Uterus (tissue), 4 donors: ENCODE data around the gene GLDC. TPM values are rescaled to one million over a fixed set of nuclear protein-coding genes. Genes with fewer than 3 reads are reported as not detected.

Experiments
- DNase-seq, 2 donors: peaks; one replicate each; pipeline ENCODE4 v3.0.0-alpha.2; 2019 to 2020
- H3K27ac ChIP-seq, 2 donors: fragments of 200-600 bp; sonication (generic); 1 replicate in 1 of 2; 2 replicates in 1 of 2; pipeline ENCODE4 v1.5.1; 2016 to 2018
- H3K27me3 ChIP-seq, 2 donors: fragments of 200-600 bp; sonication (generic); one replicate each; pipeline ENCODE4 v1.5.1; 2018 to 2019; ENCODE audit warnings: control low read depth in 1 of 2
- H3K36me3 ChIP-seq, 2 donors: fragments of 200-600 bp; sonication (generic); one replicate each; pipeline ENCODE4 v1.5.1; 2019; ENCODE audit warnings: control low read depth in 1 of 2
- H3K4me1 ChIP-seq, 2 donors: fragments of 200-600 bp; sonication (generic); one replicate each; pipeline ENCODE4 v1.5.1; 2018 to 2019; ENCODE audit warnings: control low read depth in 1 of 2
- H3K4me3 ChIP-seq, 2 donors: fragments of 200-600 bp; sonication (generic); 1 replicate in 1 of 2; 2 replicates in 1 of 2; pipeline ENCODE4 v1.5.1; 2018 to 2019; ENCODE audit warnings: mild to moderate bottlenecking in 1 of 2
- H3K9me3 ChIP-seq, 2 donors: fragments of 200-600 bp; sonication (generic); one replicate each; pipeline ENCODE4 v1.5.1; 2019; ENCODE audit warnings: control low read depth in 1 of 2
- CTCF ChIP-seq, 4 experiments: fragments of 200-600 bp in 2 of 4; fragments of 450-650 bp in 2 of 4; sonication (generic) in 2 of 4; IDR thresholded peaks; one replicate each; pipeline ENCODE4 v1.5.1; 2016 to 2019; ENCODE audit warnings: antibody characterized with exemption in 4 of 4, mild to moderate bottlenecking in 2 of 4, moderate library complexity in 1 of 4
- POLR2A ChIP-seq, 2 donors: fragments of 450-650 bp; IDR thresholded peaks; one replicate each; pipeline ENCODE4 v1.6.1; 2016; ENCODE audit warnings: antibody characterized with exemption in 2 of 2, mild to moderate bottlenecking in 1 of 2, moderate library complexity in 1 of 2
- intact Hi-C: fragments of 100-400 bp; cut with DNase I; formaldehyde crosslinking; loops from one replicate; pipeline ENCODE4 v1.15.1; 2023; ENCODE audit warnings: low total_unique reads
- total RNA-seq, 4 donors: library from RNA; depleted of rRNA in 3 of 4; stranded (reverse); fragments of >200 nt in 3 of 4; gene quantifications; one replicate each; pipeline versions ENCODE4 v1.1.0 to v1.2.4, GENCODE V29; 2014 to 2023
- donor health status: DM: yes; HTN: yes; CAD: no.

Gene GLDC
- total RNA-seq, 4 donors from 2014 or later, result 0.26 to 8.4 (median 0.79) TPM; not detected in 1

- Histone ChIP-seq H3K27ac (no peak overlapping the region), H3K4me1 (no peaks in the 10 kb centered on the region), H3K36me3 (no peaks in the 10 kb centered on the region), H3K27me3 (no peaks in the 10 kb centered on the region), H3K9me3 (no peaks in the 10 kb centered on the region), H3K4me3 (no peak overlapping the region)
- DNase-seq, result no peak
- TF ChIP-seq CTCF (IDR thresholded peaks at IDR 0.05) (no peak), POLR2A (IDR thresholded peaks at IDR 0.05) (no peak)
- intact Hi-C loops, result no loop called here
These were observed 25.2 kb downstream of the GLDC start for GRCh38 chr9:6620353-6620752.

GRCh38 chr9:6619909-6620308 lies 25.6 kb downstream of the GLDC start:
- no peaks in the 10 kb centered on the region for H3K36me3 ChIP-seq
- intact Hi-C loops, result no loop called here
- H3K4me3 ChIP-seq, result no peak overlapping the region
- TF ChIP-seq CTCF (IDR thresholded peaks at IDR 0.05) (no peak), POLR2A (IDR thresholded peaks at IDR 0.05) (no peak)
- no peaks in the 10 kb centered on the region for H3K9me3 ChIP-seq
- no peak for DNase-seq
- H3K4me1 ChIP-seq, result no peaks in the 10 kb centered on the region
- no peaks in the 10 kb centered on the region for H3K27me3 ChIP-seq
- H3K27ac ChIP-seq, result no peak overlapping the region

GRCh38 chr9:6616951-6617602 lies 28.5 kb downstream of the GLDC start:
- no peaks in the 10 kb centered on the region for H3K4me1 ChIP-seq
- H3K4me3 ChIP-seq, result no peak overlapping the region
- H3K27me3 ChIP-seq, result no peaks in the 10 kb centered on the region
- H3K36me3 ChIP-seq, result no peaks in the 10 kb centered on the region
- no peaks in the 10 kb centered on the region for H3K9me3 ChIP-seq
- intact Hi-C loops, result no loop called here
- no peak for TF ChIP-seq POLR2A (IDR thresholded peaks at IDR 0.05)
- TF ChIP-seq CTCF (IDR thresholded peaks at IDR 0.05), result no peak
- no peak overlapping the region for H3K27ac ChIP-seq
- no peak for DNase-seq

- H3K4me3 ChIP-seq, result no peak overlapping the region
- TF ChIP-seq CTCF (IDR thresholded peaks at IDR 0.05), result no peak
- no peak for TF ChIP-seq POLR2A (IDR thresholded peaks at IDR 0.05)
- H3K9me3 ChIP-seq, result no peaks in the 10 kb centered on the region
- no peaks in the 10 kb centered on the region for H3K27me3 ChIP-seq
- H3K27ac ChIP-seq, result no peak overlapping the region
- intact Hi-C loops, result no loop called here
- H3K4me1 ChIP-seq, result no peaks in the 10 kb centered on the region
- H3K36me3 ChIP-seq, result no peaks in the 10 kb centered on the region
- no peak for DNase-seq
These were observed 31.0 kb downstream of the GLDC start for GRCh38 chr9:6614489-6614888.

GRCh38 chr9:6611865-6612264 lies 33.7 kb downstream of the GLDC start:
- no peak for DNase-seq
- H3K4me3 ChIP-seq, result no peak overlapping the region
- intact Hi-C loops, result no loop called here
- H3K27me3 ChIP-seq, result no peaks in the 10 kb centered on the region
- no peaks in the 10 kb centered on the region for H3K36me3 ChIP-seq
- no peaks in the 10 kb centered on the region for H3K9me3 ChIP-seq
- no peak overlapping the region for H3K27ac ChIP-seq
- no peaks in the 10 kb centered on the region for H3K4me1 ChIP-seq
- no peak for TF ChIP-seq CTCF (IDR thresholded peaks at IDR 0.05)
- no peak for TF ChIP-seq POLR2A (IDR thresholded peaks at IDR 0.05)
